Fibroblast of mammary gland (primary cell): ENCODE measurements around the gene SDC4.

Experiments
- DNase-seq: peaks from one replicate; pipeline ENCODE4 v3.0.0-alpha.2; 2010; ENCODE audit warnings: low read depth
- H3K4me3 ChIP-seq: 2 replicates; pipeline ENCODE4 v1.5.1; 2011; ENCODE audit warnings: low read depth, mild to moderate bottlenecking, low read length, moderate library complexity; ENCODE audit not compliant: control insufficient read depth
- TF ChIP-seq, protein P1 (sequence below): conservative IDR thresholded peaks from 2 replicates; pipeline ENCODE4 v1.5.1; 2011; ENCODE audit warnings: low read depth, low read length, inconsistent platforms; ENCODE audit not compliant: control insufficient read depth, insufficient read depth

Gene SDC4

DNA sequence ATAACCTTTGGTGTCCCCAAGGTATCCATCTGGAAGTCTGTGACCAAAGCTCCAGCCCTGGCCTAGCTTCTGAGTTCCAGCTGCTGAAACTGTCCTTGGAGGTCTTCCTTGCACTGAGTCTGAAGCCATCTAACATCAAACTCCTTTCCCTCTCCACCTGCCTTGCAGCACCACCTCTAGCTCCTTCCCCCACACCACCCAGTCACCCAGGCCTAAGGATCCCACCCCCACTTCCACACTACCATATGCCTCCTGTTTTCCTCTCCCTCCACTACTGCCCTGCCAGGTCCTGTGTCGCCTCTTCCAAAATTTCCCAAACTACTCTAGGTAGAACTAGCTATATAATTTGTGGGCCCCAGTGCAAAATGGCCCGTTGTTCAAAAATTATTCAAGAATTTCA lies 29.3 kb downstream of the SDC4 start:
- H3K4me3 ChIP-seq = no peak overlapping the region
- TF ChIP-seq, protein P1, sequence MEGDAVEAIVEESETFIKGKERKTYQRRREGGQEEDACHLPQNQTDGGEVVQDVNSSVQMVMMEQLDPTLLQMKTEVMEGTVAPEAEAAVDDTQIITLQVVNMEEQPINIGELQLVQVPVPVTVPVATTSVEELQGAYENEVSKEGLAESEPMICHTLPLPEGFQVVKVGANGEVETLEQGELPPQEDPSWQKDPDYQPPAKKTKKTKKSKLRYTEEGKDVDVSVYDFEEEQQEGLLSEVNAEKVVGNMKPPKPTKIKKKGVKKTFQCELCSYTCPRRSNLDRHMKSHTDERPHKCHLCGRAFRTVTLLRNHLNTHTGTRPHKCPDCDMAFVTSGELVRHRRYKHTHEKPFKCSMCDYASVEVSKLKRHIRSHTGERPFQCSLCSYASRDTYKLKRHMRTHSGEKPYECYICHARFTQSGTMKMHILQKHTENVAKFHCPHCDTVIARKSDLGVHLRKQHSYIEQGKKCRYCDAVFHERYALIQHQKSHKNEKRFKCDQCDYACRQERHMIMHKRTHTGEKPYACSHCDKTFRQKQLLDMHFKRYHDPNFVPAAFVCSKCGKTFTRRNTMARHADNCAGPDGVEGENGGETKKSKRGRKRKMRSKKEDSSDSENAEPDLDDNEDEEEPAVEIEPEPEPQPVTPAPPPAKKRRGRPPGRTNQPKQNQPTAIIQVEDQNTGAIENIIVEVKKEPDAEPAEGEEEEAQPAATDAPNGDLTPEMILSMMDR = no peak
- DNase-seq = no peak

DNA sequence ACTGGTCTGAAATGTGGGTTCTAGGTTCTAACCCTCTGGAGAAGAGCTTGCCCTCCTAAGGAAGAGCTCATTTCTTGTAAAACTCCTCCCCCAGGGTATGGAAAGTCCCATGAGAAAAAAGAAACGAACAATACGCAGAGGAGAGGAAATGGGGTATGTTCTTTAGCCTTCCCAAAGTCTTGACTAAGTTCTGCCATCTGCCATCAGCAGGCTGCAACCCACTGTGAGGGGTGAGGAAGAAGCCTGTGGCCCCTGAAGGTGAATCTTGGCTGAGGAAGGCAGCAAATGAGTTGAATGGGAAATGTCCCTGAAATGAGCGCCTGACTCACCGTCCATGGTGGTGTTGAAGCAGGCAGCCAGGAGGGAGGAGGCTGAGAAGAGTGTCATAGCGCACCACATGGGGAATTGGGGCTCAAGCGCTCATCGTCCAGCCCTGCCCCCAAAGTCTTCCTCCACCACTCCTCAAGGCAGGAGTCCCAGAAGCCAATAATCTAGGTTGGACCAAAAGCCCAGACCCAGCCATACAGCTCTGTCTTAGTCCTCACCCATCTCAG lies 29.8 kb downstream of the SDC4 start:
- no peak for DNase-seq
- TF ChIP-seq, protein P1 = no peak
- H3K4me3 ChIP-seq = no peak overlapping the region

DNA sequence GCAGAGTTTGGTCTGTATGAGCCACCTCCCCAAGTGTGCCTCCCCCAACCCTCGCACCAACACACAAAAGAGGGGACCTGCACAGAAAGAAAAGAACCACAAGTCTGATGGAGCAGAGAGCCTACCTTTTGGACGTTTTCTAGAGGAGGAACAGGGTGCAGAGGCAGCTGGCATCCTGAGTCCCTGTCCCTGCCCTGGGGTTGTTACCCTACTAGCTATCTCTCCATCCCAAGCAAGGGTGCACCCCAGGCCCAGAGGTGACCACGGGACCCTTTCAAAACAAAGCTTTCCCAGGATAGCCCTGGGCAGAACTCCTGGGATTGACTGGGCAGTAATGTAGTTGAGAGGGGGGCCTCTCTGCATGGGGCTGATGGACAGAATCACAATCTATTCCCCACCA lies 30.4 kb downstream of the SDC4 start:
- TF ChIP-seq, protein P1 = no peak
- H3K4me3 ChIP-seq = no peak overlapping the region
- DNase-seq = no peak

DNA sequence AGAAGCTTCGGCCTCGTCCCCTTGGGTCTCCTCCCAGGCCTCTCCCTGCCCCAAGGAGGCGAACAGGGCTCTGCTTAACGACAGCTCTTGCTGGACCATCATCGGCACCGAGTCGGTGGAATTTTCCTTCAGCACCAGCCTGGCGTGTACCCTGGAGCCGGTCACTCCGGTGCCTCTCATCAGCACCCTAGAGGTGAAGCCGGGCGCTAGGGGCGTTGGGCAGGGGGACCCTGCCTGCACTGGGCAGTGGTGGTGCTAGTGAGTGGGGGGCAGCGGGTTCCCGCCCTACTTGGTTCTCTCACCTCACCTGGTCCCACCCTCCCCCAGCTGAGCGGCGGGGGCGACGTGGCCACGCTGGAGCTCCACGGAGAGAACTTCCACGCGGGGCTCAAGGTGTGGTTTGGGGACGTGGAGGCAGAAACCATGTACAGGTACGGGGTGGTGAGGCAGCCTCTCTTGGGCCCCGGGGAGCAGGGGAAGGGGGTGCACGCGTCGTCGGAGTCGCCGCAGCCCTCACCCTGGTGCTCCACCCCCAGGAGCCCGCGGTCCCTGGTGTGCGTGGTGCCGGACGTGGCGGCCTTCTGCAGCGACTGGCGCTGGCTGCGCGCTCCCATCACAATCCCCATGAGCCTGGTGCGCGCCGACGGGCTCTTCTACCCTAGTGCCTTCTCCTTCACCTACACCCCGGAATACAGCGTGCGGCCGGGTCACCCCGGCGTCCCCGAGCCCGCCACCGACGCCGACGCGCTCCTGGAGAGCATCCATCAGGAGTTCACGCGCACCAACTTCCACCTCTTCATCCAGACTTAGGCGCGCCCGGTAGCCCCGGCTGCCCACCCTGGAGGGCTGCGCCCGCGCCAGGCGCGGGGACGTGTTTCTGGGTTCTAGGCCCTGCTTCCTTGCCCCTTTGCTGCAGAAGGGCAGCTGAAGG lies 31.8 kb downstream of the SDC4 start:
- no peak overlapping the region for H3K4me3 ChIP-seq
- DNase-seq = no peak
- TF ChIP-seq, protein P1 = no peak

DNA sequence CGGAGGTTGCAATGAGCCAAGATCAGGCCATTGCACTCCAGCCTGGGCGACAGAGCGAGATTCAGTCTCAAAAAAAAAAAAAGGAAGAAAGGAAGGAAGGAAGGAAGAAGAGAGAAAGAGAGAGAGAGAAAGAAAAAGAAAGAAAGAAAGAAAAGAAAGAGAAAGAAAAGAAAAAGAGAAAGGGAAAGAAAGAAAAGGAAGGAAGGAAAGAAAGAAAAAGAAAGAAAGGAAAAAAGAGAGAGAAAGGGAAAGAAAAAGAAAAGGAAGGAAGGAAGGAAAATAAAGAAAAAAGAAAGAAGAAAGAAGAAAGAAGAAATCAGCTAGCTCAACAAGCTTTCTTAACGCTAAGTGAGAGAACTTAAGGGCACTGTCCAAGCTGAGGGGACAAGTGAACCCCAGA lies 32.6 kb downstream of the SDC4 start:
- no peak overlapping the region for H3K4me3 ChIP-seq
- no peak for DNase-seq
- TF ChIP-seq, protein P1 = no peak

DNA sequence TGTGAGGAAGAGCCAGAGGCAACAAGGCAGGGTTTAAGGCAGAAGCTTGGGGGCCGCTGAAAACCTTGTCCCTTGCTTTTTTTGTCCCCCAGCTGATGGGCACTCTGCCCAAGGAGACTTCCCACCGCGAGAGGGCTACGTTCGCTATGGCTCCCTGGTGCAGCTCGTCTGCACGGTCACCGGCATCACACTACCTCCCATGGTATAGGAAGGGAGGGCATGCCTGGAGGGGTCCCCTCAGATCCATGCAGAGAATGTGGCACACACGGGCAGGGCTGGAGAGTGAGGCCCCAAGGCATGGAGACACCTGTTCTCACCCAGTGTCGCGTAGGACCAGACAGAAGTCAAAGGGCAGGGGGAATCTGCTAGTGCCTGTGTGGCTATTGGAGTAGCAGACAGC lies 34.3 kb downstream of the SDC4 start:
- no peak overlapping the region for H3K4me3 ChIP-seq
- TF ChIP-seq, protein P1 = no peak
- no peak for DNase-seq
